ENCODE results near the gene COL24A1.
"Not testable (repeated sequence)": the region's sequence is repeated elsewhere in the genome, so short reads cannot be mapped to it uniquely, and the experiment has no call there.

COL24A1 gene

GRCh38 chr1:86119214-86119764, 37.3 kb downstream of the COL24A1 start:
- no peak for DNase-seq (ENCODE audit: low read depth, low spot score)
- no peak for TF ChIP-seq CTCF (IDR thresholded peaks at IDR 0.05; ENCODE audit: insufficient read depth, low read length, missing control alignments)
- no peak overlapping the region for H3K4me3 ChIP-seq (ENCODE audit: low read depth, low read length)
- ChIA-PET CTCF (no interaction called here), POLR2A (no interaction called here)

GRCh38 chr1:86114816-86115400, 41.7 kb downstream of the COL24A1 start:
- no peak for TF ChIP-seq CTCF (IDR thresholded peaks at IDR 0.05; ENCODE audit: insufficient read depth, low read length, missing control alignments)
- POLR2A ChIA-PET: no interaction called here
- no peak for DNase-seq (ENCODE audit: low read depth, low spot score)
- CTCF ChIA-PET: no interaction called here
- no peak overlapping the region for H3K4me3 ChIP-seq (ENCODE audit: low read depth, low read length)

GRCh38 chr1:86114236-86114635, 42.3 kb downstream of the COL24A1 start:
- TF ChIP-seq CTCF (IDR thresholded peaks at IDR 0.05; ENCODE audit: insufficient read depth, low read length, missing control alignments): no peak
- H3K4me3 ChIP-seq (ENCODE audit: low read depth, low read length): no peak overlapping the region
- DNase-seq (ENCODE audit: low read depth, low spot score): no peak
- ChIA-PET CTCF (no interaction called here), POLR2A (no interaction called here)

- POLR2A ChIA-PET; DNase-seq (ENCODE audit: low read depth, low spot score); CTCF ChIA-PET: not testable (repeated sequence)
Measured at GRCh38 chr1:86111590-86111989, 45.0 kb downstream of the COL24A1 start.

GRCh38 chr1:86110451-86111129, 46.0 kb downstream of the COL24A1 start:
- ChIA-PET CTCF (no interaction called here), POLR2A (no interaction called here)
- no peak for TF ChIP-seq CTCF (IDR thresholded peaks at IDR 0.05; ENCODE audit: insufficient read depth, low read length, missing control alignments)
- no peak overlapping the region for H3K4me3 ChIP-seq (ENCODE audit: low read depth, low read length)
- DNase-seq (ENCODE audit: low read depth, low spot score): no peak

More at GRCh38 chr1:86111590-86111989, 45.0 kb downstream of the COL24A1 start:
- H3K4me3 ChIP-seq (ENCODE audit: low read depth, low read length): not testable (repeated sequence)

- no peak overlapping the region for H3K4me3 ChIP-seq (ENCODE audit: low read depth, low read length)
- CTCF ChIA-PET: no interaction called here
- POLR2A ChIA-PET: no interaction called here
- TF ChIP-seq CTCF (IDR thresholded peaks at IDR 0.05; ENCODE audit: insufficient read depth, low read length, missing control alignments): no peak
- no peak for DNase-seq (ENCODE audit: low read depth, low spot score)
Measured at GRCh38 chr1:86105533-86105866, 51.1 kb downstream of the COL24A1 start.

Data from AG04449 (cell line).